ENCODE measurements around the gene KSR1.

KSR1 gene

GRCh38 chr17:27567563-27567859 lies 111.3 kb downstream of the KSR1 start:
- H3K4me3 ChIP-seq (ENCODE audit: low read depth, low read length): no peak overlapping the region

GRCh38 chr17:27568216-27568615 lies 112.0 kb downstream of the KSR1 start:
- no peak overlapping the region for H3K4me3 ChIP-seq (ENCODE audit: low read depth, low read length)

GRCh38 chr17:27568811-27569210 lies 112.6 kb downstream of the KSR1 start:
- H3K4me3 ChIP-seq (ENCODE audit: low read depth, low read length): no peak overlapping the region

GRCh38 chr17:27569257-27569722 lies 113.0 kb downstream of the KSR1 start:
- no peak overlapping the region for H3K4me3 ChIP-seq (ENCODE audit: low read depth, low read length)

GRCh38 chr17:27569884-27570577 lies 113.8 kb downstream of the KSR1 start:
- no peak overlapping the region for H3K4me3 ChIP-seq (ENCODE audit: low read depth, low read length)

GRCh38 chr17:27570578-27570914 lies 114.3 kb downstream of the KSR1 start:
- no peak overlapping the region for H3K4me3 ChIP-seq (ENCODE audit: low read depth, low read length)

- H3K4me3 ChIP-seq (ENCODE audit: low read depth, low read length): no peak overlapping the region
Measured at GRCh38 chr17:27571563-27572352, 115.5 kb downstream of the KSR1 start.

GRCh38 chr17:27572665-27573064 lies 116.4 kb downstream of the KSR1 start:
- H3K4me3 ChIP-seq (ENCODE audit: low read depth, low read length): no peak overlapping the region

GRCh38 chr17:27573548-27573947 lies 117.3 kb downstream of the KSR1 start:
- no peak overlapping the region for H3K4me3 ChIP-seq (ENCODE audit: low read depth, low read length)

GRCh38 chr17:27573971-27574525 lies 117.8 kb downstream of the KSR1 start:
- H3K4me3 ChIP-seq (ENCODE audit: low read depth, low read length): no peak overlapping the region

GRCh38 chr17:27575096-27575911 lies 119.1 kb downstream of the KSR1 start:
- H3K4me3 ChIP-seq (ENCODE audit: low read depth, low read length): no peak overlapping the region

GRCh38 chr17:27575912-27576252 lies 119.6 kb downstream of the KSR1 start:
- no peak overlapping the region for H3K4me3 ChIP-seq (ENCODE audit: low read depth, low read length)

GRCh38 chr17:27576477-27577083 lies 120.3 kb downstream of the KSR1 start:
- no peak overlapping the region for H3K4me3 ChIP-seq (ENCODE audit: low read depth, low read length)

- no peak overlapping the region for H3K4me3 ChIP-seq (ENCODE audit: low read depth, low read length)
Measured at GRCh38 chr17:27577121-27577761, 121.0 kb downstream of the KSR1 start.

GRCh38 chr17:27577884-27578717 lies 121.9 kb downstream of the KSR1 start:
- H3K4me3 ChIP-seq (ENCODE audit: low read depth, low read length): no peak overlapping the region

GRCh38 chr17:27578718-27579085 lies 122.5 kb downstream of the KSR1 start:
- H3K4me3 ChIP-seq (ENCODE audit: low read depth, low read length): no peak overlapping the region

GRCh38 chr17:27579304-27579703 lies 123.1 kb downstream of the KSR1 start:
- no peak overlapping the region for H3K4me3 ChIP-seq (ENCODE audit: low read depth, low read length)

- no peak overlapping the region for H3K4me3 ChIP-seq (ENCODE audit: low read depth, low read length)
Measured at GRCh38 chr17:27579897-27580321, 123.7 kb downstream of the KSR1 start.

GRCh38 chr17:27581016-27581415 lies 124.8 kb downstream of the KSR1 start:
- H3K4me3 ChIP-seq (ENCODE audit: low read depth, low read length): no peak overlapping the region

GRCh38 chr17:27582696-27583095 lies 126.4 kb downstream of the KSR1 start:
- H3K4me3 ChIP-seq (ENCODE audit: low read depth, low read length): no peak overlapping the region
